HUES64 (cell line): Measurements from ENCODE around the gene ZBTB40.

ENCODE experiments used
- H3K27ac ChIP-seq: 2 replicates; pipeline ENCODE4 v1.7.0; 2013; ENCODE audit warnings: low read depth, low read length, inconsistent platforms
- H3K27me3 ChIP-seq: 2 replicates; pipeline ENCODE4 v1.6.1; 2013; ENCODE audit warnings: mild to moderate bottlenecking, low read length; ENCODE audit not compliant: insufficient read depth
- H3K36me3 ChIP-seq: 2 replicates; pipeline ENCODE4 v1.6.1; 2013; ENCODE audit warnings: mild to moderate bottlenecking, low read length; ENCODE audit not compliant: insufficient read depth
- H3K4me1 ChIP-seq: 2 replicates; pipeline ENCODE4 v1.6.1; 2013; ENCODE audit warnings: mild to moderate bottlenecking, low read length, moderate library complexity; ENCODE audit not compliant: insufficient read depth
- H3K4me3 ChIP-seq: 2 replicates; pipeline ENCODE4 v1.5.1; 2013; ENCODE audit warnings: mild to moderate bottlenecking, low read length, moderate library complexity
- H3K9ac ChIP-seq: 2 replicates; pipeline ENCODE4 v1.6.1; 2013; ENCODE audit warnings: mild to moderate bottlenecking, low read depth, low read length
- H3K9me3 ChIP-seq: 2 replicates; pipeline ENCODE4 v1.6.1; 2013; ENCODE audit warnings: low read depth, low read length; ENCODE audit not compliant: insufficient read depth
- WGBS: fragments of 150-250, 120-280 bp; methylation state at CpG from one replicate; pipeline ENCODE4 v1.1.7; 2013; ENCODE audit warnings: missing lambda C conversion rate; 5-methylcytosine and 5-hydroxymethylcytosine counted together

The ZBTB40 gene

DNA sequence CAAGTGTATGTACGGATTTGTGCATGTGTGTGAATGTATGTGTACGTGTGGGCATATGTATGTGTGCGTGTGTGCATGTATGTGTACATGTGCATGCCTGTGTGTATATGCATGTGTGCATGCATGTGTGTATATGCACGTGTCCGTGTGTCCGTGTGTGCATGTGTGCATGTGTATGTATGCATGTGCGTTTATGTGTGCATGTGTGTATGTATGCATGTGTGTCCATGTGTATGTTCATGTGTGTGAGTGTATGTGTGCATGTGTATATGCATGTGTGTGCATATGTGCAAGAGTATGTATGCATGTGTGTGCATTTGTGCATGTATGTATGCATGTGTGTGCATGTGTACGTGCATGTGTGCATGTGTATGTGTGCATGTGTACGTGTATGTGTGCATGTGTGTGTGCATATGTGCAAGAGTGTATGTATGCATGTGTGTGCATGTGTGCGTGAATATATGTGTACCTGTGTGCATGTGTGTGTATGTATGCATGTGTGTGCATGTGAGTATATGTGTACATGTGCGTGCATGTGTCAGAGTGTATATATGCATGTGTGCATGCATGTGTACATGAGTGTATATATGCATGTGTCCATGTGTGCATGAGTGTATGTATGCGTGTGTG is 127.2 kb downstream of the ZBTB40 start:
- no peak overlapping the region for H3K9ac ChIP-seq
- H3K27ac ChIP-seq: no peak overlapping the region
- no peaks in the 10 kb centered on the region for H3K36me3 ChIP-seq
- H3K27me3 ChIP-seq: no peaks in the 10 kb centered on the region
- peaks cover 5% of the 10 kb centered on the region; the same call in 1 of the 2 replicates for H3K9me3 ChIP-seq
- 75% methylated on average over 12 of the region's 12 CpGs for WGBS
- H3K4me1 ChIP-seq: no peaks in the 10 kb centered on the region
- no peak overlapping the region for H3K4me3 ChIP-seq

DNA sequence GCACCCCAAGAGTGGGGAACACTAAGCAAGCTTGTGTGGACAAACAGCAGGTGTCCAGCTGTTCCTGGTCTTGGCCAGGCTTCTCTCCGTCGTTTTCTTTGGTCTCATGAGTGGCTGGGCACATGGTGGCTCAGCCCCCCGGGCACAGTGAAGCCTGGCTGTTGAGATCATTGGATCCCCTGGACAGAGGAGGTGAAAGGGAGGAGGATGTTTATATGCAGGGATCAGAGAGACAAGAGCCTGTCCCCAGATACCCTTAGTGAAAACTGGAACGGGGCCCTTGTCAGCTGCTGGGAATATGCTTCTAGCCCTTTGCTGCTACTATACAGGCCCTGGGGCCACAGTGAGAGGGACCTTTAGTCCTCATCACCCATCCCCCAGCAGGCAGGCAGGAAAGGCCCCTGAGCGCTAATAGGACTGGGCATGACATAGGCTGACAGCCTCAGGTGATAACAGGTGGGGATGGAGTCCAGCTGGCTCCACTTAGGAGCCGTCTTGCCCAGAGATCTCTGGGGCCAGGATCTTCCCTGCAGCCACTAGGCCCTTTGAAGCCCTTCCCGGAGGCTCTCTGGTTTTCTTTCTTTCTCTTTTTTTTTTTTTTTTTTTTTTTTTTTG is 128.0 kb downstream of the ZBTB40 start:
- Histone ChIP-seq H3K4me1 (no peaks in the 10 kb centered on the region), H3K9me3 (peaks cover 5% of the 10 kb centered on the region; the same call in 1 of the 2 replicates), H3K4me3 (no peak overlapping the region), H3K27ac (no peak overlapping the region), H3K27me3 (no peaks in the 10 kb centered on the region), H3K9ac (no peak overlapping the region), H3K36me3 (no peaks in the 10 kb centered on the region)
- 88% methylated on average over 7 of the region's 7 CpGs for WGBS
